Measurements from ENCODE around the gene RUNX2.
"Not testable (repeated sequence)": the region's sequence is repeated elsewhere in the genome, so short reads cannot be mapped to it uniquely, and the experiment has no call there.

Gene RUNX2

GRCh38 chr6:45455408-45455807 lies 127.3 kb downstream of the RUNX2 start:
- DNase-seq (ENCODE audit: low read depth in 2 of 2, low spot score in 1 of 2): no peak

GRCh38 chr6:45457141-45457540 lies 129.0 kb downstream of the RUNX2 start:
- no peak for DNase-seq (ENCODE audit: low read depth in 2 of 2, low spot score in 1 of 2)

DNA sequence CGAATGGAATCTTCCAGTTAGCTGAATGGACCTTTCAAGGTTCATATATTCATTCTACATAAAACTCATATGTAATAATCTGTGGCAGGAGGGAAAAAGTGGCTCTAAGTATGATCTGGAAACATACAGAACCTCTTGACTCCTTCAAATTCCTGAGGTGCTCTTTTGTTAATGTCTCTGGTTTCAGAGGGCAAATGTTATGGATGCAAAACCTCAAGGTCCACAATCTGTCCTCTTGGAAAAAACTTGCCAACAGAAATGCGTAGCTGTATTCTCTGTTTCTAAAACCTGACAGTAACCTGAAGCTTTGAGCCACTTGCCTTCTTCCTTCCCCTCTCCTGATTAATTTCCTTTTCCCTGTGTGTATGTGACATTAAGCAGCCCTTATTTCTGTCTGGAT lies 130.5 kb downstream of the RUNX2 start:
- no peak for DNase-seq (ENCODE audit: low read depth in 2 of 2, low spot score in 1 of 2)

- no peak for DNase-seq (ENCODE audit: low read depth in 2 of 2, low spot score in 1 of 2)
Observed at GRCh38 chr6:45460166-45460565, 132.0 kb downstream of the RUNX2 start.

GRCh38 chr6:45461486-45461885 lies 133.4 kb downstream of the RUNX2 start:
- DNase-seq (ENCODE audit: low read depth in 2 of 2, low spot score in 1 of 2): no peak

GRCh38 chr6:45462190-45463134 lies 134.3 kb downstream of the RUNX2 start:
- no peak for DNase-seq (ENCODE audit: low read depth in 2 of 2, low spot score in 1 of 2)

GRCh38 chr6:45464685-45465084 lies 136.6 kb downstream of the RUNX2 start:
- no peak for DNase-seq (ENCODE audit: low read depth in 2 of 2, low spot score in 1 of 2)

DNA sequence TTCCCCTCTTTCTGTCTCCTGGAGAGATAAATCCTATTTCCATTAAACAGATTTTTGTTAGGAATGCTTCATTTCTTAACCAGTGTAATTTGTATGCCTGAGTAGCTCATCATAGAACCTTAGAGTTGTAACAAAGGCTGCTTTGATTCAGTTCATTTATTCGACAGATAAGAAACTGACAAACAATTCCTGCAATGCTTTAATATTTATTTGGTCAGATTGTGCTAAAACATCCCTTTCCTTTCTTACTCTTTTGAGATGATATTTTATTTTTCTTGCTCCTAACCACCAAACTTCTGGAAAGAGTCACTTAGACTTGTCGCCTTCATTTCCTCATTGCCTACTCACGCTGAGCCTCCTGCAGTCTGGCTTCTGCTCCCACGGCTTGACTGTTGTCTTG lies 138.6 kb downstream of the RUNX2 start:
- DNase-seq (ENCODE audit: low read depth in 2 of 2, low spot score in 1 of 2): no peak

DNA sequence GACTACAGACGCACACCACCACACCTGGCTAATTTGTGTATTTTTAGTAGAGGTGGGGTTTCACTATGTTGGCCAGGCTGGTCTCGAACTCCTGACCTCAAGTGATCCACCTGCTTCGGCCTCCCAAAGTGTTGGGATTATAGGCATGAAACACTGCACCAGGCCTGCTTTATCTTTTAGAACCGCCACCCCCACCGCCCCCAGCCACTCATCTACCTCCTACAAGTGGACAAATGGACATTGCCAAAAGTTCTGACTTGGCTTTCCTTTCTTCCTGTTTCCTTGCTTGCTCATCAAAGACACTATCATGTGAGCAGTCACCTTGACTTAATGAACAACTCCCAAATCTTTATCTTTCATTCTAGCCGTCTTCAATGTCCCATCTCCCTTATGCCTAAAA lies 139.3 kb downstream of the RUNX2 start:
- not testable (repeated sequence) for DNase-seq (ENCODE audit: low read depth in 2 of 2, low spot score in 1 of 2)

DNA sequence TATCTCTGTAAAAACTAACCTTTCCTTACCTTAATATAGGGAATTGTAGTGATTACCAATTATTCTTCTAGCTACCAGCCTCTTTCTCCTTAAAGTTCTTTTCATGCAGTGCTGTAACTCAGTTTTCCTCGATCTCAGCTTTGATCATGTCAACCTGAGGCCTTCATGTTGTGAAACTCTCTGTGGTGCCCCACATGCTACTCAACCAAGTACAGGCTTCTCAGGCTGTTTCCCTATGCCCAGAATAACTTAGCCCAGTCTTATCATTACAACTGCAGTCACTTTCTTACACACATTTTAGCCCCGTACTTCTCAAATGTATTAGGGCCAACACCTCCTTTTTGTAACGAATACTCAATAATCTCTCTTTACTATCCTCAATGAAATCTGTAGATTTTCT lies 139.7 kb downstream of the RUNX2 start:
- DNase-seq (ENCODE audit: low read depth in 2 of 2, low spot score in 1 of 2): no peak

DNA sequence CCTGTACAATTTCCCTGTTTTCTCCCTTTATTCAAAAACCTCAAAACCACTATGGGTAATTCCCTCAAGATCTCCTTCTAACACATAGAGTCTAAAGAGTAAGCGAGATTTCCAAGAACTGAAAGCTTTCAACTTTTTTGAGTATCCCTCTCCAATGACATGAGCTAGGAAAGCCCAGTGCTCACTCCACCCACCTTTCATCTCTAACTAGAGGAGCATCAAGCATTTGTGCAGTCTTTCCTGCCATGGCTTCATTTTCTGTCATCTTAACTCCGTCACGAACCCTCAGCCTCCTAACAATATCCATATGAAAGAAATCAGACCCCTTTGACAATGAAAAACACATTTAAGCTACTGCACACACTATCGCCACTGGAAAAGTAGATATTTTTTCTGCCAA lies 141.5 kb downstream of the RUNX2 start:
- no peak for DNase-seq (ENCODE audit: low read depth in 2 of 2, low spot score in 1 of 2)

DNA sequence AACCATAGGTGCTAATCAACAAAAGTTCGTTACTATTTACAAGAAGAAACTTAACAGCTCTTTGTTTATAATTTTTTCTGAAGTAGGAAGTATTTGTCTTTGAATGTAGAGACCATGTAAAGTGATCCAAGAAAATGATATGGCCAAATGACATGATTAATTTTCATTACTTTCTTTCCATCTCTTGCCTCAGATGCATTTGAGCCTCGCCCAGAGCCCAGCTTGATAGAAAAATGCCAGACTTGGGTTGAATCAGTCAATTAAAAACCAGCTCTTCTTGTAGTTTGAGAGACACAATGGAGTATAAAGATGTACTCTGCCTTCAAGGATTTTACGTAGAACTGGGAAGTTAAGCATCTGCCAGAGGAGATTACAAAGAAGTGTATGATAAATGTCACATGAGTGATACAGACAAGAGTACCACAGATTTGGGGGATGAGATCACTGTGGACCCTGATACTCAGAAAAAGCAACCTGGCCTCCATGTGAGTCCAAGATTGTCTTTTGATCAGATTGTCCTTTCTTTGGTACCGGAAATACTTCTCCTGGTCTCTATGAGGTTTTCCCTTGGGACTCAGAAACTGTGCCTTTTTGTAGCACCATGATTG lies 142.1 kb downstream of the RUNX2 start:
- DNase-seq (ENCODE audit: low read depth in 2 of 2, low spot score in 1 of 2): no peak

DNA sequence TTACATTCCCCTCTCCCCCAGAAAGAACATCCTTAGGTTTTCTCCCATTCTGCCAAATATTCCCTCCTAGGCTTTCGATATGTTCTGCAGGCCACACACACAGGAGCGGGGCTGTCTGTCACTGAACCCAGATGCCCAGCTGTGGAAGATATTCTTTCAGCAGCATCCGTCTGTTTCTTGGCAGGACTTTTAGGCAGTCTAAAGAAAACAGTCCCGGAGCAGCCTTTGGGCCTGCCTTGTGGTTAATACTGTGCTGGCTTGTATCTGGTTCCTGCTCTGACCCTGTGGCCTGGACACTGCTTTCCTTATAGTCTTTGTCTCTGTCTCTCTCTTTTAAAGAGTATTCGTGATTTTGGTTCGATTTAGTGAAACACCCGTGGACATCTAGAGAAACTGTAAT lies 144.3 kb downstream of the RUNX2 start:
- no peak for DNase-seq (ENCODE audit: low read depth in 2 of 2, low spot score in 1 of 2)

GRCh38 chr6:45473121-45473993 lies 145.2 kb downstream of the RUNX2 start:
- DNase-seq (ENCODE audit: low read depth in 2 of 2, low spot score in 1 of 2): no peak

GRCh38 chr6:45474376-45474775 lies 146.2 kb downstream of the RUNX2 start:
- DNase-seq (ENCODE audit: low read depth in 2 of 2, low spot score in 1 of 2): no peak

GRCh38 chr6:45476341-45476740 lies 148.2 kb downstream of the RUNX2 start:
- DNase-seq (ENCODE audit: low read depth in 2 of 2, low spot score in 1 of 2): no peak

DNA sequence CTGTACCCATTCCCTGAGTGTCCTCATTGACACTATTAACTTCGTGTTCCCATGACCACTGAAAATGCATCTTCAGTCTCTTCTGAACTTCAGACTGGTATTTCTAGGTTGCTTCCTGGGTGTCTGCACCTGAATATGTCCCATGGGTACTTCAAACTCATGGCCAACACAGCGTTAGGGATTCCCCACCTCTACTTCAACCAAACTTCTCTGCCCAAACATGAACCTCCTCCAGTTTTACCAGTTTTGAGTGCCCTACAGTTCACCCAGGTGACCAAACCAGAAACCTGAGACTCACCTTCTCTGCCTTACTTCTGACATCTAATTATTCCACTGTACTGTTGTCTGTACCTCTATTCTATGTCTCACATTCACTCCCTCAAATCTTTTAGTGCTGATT lies 149.1 kb downstream of the RUNX2 start:
- DNase-seq (ENCODE audit: low read depth in 2 of 2, low spot score in 1 of 2): no peak

DNA sequence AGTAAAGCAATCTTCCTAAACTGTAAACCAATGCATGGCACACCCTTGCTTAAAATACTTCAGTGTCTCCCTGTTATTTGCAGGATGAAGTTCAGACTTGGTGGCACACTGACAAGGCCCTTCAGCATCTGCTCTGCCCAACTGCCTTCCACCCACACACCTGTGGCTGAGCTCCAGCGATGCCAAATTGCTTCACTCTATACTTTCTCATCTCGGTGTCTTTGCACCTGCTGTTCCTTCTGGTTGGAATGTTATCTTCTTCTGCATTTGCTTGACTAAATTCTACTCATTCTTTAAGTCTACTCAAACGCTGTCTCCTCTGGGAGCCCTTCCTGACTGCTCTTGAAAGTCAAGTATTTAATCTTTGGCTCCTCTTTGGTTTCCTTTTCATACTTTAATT lies 149.7 kb downstream of the RUNX2 start:
- no peak for DNase-seq (ENCODE audit: low read depth in 2 of 2, low spot score in 1 of 2)

DNA sequence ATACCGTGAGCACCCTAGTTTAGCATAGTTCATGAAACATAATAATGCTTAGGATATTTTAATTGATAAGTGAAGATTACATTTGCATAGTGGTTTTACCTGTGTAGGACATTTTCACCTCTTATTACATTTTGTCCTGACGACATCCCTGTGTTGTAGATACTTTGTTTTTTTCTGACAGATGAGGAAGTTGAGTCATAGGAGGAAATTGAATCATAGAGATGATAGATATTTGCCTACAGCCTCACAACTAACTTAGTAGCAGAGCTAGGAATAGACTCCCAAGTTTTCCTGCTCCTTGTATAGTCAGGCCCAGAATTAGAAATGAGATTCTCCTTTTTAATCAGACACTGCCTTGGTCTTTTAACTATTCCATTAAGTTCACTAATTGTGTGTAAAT lies 150.1 kb downstream of the RUNX2 start:
- DNase-seq (ENCODE audit: low read depth in 2 of 2, low spot score in 1 of 2): no peak

GRCh38 chr6:45479834-45480751 lies 152.0 kb downstream of the RUNX2 start:
- DNase-seq (ENCODE audit: low read depth in 2 of 2, low spot score in 1 of 2): no peak

All from stimulated activated CD8-positive, alpha-beta memory T cell treated with anti-CD3 and anti-CD28 coated beads, Interleukin-4, amount 100 ng/mL, for 4 hours (primary cell).